NB4 (cell line): ENCODE measurements around the gene DCHS2.

Source experiments
- DNase-seq: peaks from one replicate; pipeline ENCODE4 v3.0.0; 2010; ENCODE audit warnings: low read depth
- H3K4me3 ChIP-seq: one replicate; pipeline ENCODE4 v1.5.1; 2011; ENCODE audit warnings: mild to moderate bottlenecking, low read depth, low read length, moderate library complexity
- CTCF ChIP-seq: IDR thresholded peaks from one replicate; pipeline ENCODE4 v1.5.1; 2012; ENCODE audit warnings: low read depth, low read length
- MYC ChIP-seq: IDR thresholded peaks from 2 replicates; pipeline ENCODE4 v1.6.1; 2011; ENCODE audit warnings: low read depth, low read length
- POLR2A ChIP-seq: IDR thresholded peaks from 2 replicates; pipeline ENCODE4 v1.6.1; 2011; ENCODE audit warnings: mild to moderate bottlenecking; ENCODE audit not compliant: insufficient read length; ENCODE audit errors: extremely low read depth
- TF ChIP-seq, protein P1 (sequence below): IDR thresholded peaks from 2 replicates; pipeline ENCODE4 v1.6.1; 2011; ENCODE audit warnings: low read depth, low read length

Gene DCHS2

GRCh38 chr4:154329268-154329868 is 162.2 kb downstream of the DCHS2 start:
- TF ChIP-seq POLR2A: no peak
- TF ChIP-seq CTCF: peak; percentile 25
- DNase-seq: peak; percentile 35
- H3K4me3 ChIP-seq: no peak overlapping the region

- H3K4me3 ChIP-seq: no peak overlapping the region
- DNase-seq: no peak
- TF ChIP-seq CTCF: no peak
- TF ChIP-seq MYC: no peak
- TF ChIP-seq, protein P1, sequence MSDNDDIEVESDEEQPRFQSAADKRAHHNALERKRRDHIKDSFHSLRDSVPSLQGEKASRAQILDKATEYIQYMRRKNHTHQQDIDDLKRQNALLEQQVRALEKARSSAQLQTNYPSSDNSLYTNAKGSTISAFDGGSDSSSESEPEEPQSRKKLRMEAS: no peak
- no peak for TF ChIP-seq POLR2A
These were observed 163.6 kb downstream of the DCHS2 start for GRCh38 chr4:154328030-154328429.

GRCh38 chr4:154320521-154320920 is 171.1 kb downstream of the DCHS2 start:
- H3K4me3 ChIP-seq: no peak overlapping the region
- no peak for DNase-seq
- no peak for TF ChIP-seq MYC
- TF ChIP-seq, protein P1: no peak
- TF ChIP-seq CTCF: no peak
- no peak for TF ChIP-seq POLR2A

- no peak for DNase-seq
- H3K4me3 ChIP-seq: no peak overlapping the region
- TF ChIP-seq CTCF (no peak), MYC (no peak), POLR2A (no peak)
- TF ChIP-seq, protein P1: no peak
These were observed 171.9 kb downstream of the DCHS2 start for GRCh38 chr4:154319736-154320135.

GRCh38 chr4:154317201-154317999 is 174.2 kb downstream of the DCHS2 start:
- no peak for DNase-seq
- no peak for TF ChIP-seq CTCF
- TF ChIP-seq, protein P1: no peak
- TF ChIP-seq POLR2A: no peak
- no peak for TF ChIP-seq MYC
- H3K4me3 ChIP-seq: no peak overlapping the region
